Common myeloid progenitor, CD34-positive (primary cell): ENCODE results near the gene BTBD9.

Experiments used
- CTCF ChIA-PET: fragments of 350-600 bp; sonication (Branson Sonifier 250); formaldehyde crosslinking; loops from one replicate; lab custom pipeline; 2021; ENCODE audit warnings: antibody characterized with exemption; lab: Charles Lee
- POLR2A ChIA-PET: fragments of 350-600 bp; sonication (Branson Sonifier 250); formaldehyde crosslinking; loops from one replicate; lab custom pipeline; 2021; ENCODE audit warnings: antibody characterized with exemption; lab: Charles Lee
- DNase-seq, 3 donors: peaks; one replicate each; pipeline versions ENCODE4 v3.0.0 to v3.0.0-alpha.2; 2013
- H3K27ac ChIP-seq, 2 experiments: 1 replicate in 1 of 2; 2 replicates in 1 of 2; pipeline ENCODE4 v1.7.0; 2013; ENCODE audit warnings: inconsistent platforms in 2 of 2, low read length in 2 of 2, mild to moderate bottlenecking in 2 of 2, low read depth in 1 of 2, moderate library complexity in 1 of 2; ENCODE audit not compliant: severe bottlenecking in 2 of 2, insufficient read depth in 1 of 2, poor library complexity in 1 of 2
- H3K27me3 ChIP-seq, 5 experiments: replicated peaks in 2 of 5; 1 replicate in 3 of 5; 2 replicates in 2 of 5; pipeline versions ENCODE4 v1.6.1 to v1.7.0; 2013; ENCODE audit warnings: low read length in 4 of 5, mild to moderate bottlenecking in 2 of 5, moderate library complexity in 2 of 5, inconsistent platforms in 1 of 5; ENCODE audit not compliant: insufficient read depth in 5 of 5, control insufficient read depth in 4 of 5
- H3K36me3 ChIP-seq, 4 experiments: 1 replicate in 2 of 4; 2 replicates in 2 of 4; pipeline versions ENCODE4 v1.6.1 to v1.7.0; 2013; ENCODE audit warnings: low read length in 3 of 4, control low read depth in 1 of 4, mild to moderate bottlenecking in 1 of 4; ENCODE audit not compliant: control insufficient read depth in 4 of 4, insufficient read depth in 4 of 4
- H3K4me1 ChIP-seq, 4 experiments: 1 replicate in 3 of 4; 2 replicates in 1 of 4; pipeline versions ENCODE4 v1.6.1 to v1.7.1; 2013; ENCODE audit warnings: low read length in 3 of 4, mild to moderate bottlenecking in 3 of 4, control low read depth in 1 of 4, inconsistent platforms in 1 of 4, moderate library complexity in 1 of 4; ENCODE audit not compliant: control insufficient read depth in 4 of 4, insufficient read depth in 4 of 4; ENCODE audit errors: control extremely low read depth in 1 of 4
- H3K4me3 ChIP-seq, 7 experiments: 1 replicate in 4 of 7; 2 replicates in 3 of 7; pipeline versions ENCODE4 v1.5.1 to v1.7.0; 2013; ENCODE audit warnings: mild to moderate bottlenecking in 7 of 7, low read length in 6 of 7, moderate library complexity in 6 of 7, inconsistent platforms in 2 of 7, low read depth in 2 of 7, control low read depth in 1 of 7; ENCODE audit not compliant: insufficient read depth in 4 of 7, control insufficient read depth in 1 of 7; ENCODE audit errors: extremely low read depth in 1 of 7
- H3K9me3 ChIP-seq, 5 experiments: 1 replicate in 4 of 5; 2 replicates in 1 of 5; pipeline versions ENCODE4 v1.6.1 to v1.7.1; 2013; ENCODE audit warnings: low read length in 4 of 5, mild to moderate bottlenecking in 2 of 5, inconsistent platforms in 1 of 5, low read depth in 1 of 5, moderate library complexity in 1 of 5; ENCODE audit not compliant: control insufficient read depth in 4 of 5, insufficient read depth in 2 of 5; ENCODE audit errors: control extremely low read depth in 1 of 5
- WGBS: methylation state at CpG from one replicate; pipeline ENCODE4 v1.1.5; 2013; ENCODE audit not compliant: insufficient coverage; 5-methylcytosine and 5-hydroxymethylcytosine counted together

The BTBD9 gene

DNA sequence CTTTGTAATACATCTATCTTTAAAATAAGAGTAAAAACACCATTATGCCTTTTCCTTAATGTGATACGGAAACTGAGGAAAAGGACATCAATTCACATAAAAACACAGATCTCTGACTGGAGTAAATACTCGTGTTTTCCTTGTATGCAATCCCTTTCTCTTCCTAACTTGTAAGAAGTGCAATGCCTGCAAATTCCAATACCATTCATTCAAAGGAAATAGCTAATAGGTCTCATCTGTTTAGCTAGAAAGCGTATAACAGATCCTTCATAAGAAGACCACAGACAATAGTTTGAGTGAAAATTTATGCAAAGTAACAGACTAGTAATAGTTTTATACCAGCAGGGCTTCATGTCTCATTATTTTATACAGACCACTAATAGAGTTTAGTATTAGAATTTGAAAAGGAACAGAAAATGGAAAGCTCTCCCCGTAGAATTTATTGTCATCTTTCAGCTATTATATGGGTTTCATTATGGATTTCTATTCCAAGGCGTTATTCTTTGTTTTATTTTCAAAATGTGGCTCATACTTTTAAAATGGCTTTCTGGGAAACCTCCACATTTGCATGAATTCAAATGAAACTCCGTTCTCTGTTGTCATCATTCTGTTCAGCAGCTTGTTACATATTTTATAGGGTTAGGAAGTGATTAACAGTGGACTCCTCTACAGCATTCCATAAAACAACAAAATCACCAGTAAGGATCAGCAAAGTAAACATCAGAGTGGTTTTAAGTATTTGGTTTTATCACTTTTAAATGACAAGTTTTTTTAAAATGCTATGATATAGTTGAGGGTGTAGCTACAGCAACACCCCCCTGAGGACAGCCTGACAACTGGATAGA is 186.7 kb downstream of the BTBD9 start:
- H3K36me3 ChIP-seq = no peaks in the 10 kb centered on the region
- CTCF ChIA-PET = interaction anchor here (1.2 kb wide), 2 partner anchors 24 to 28 kb away, joined by 3 read pairs; no protein-coding TSS in a partner anchor
- no peaks in the 10 kb centered on the region for H3K4me1 ChIP-seq
- no peak overlapping the region for H3K27ac ChIP-seq
- H3K9me3 ChIP-seq = peaks cover 0 to 5% (median 0%) of the 10 kb centered on the region in 5 experiments
- WGBS = 100% methylated on average over 2 of the region's 6 CpGs
- H3K27me3 ChIP-seq = no peaks in the 10 kb centered on the region
- POLR2A ChIA-PET = no interaction called here
- H3K4me3 ChIP-seq = no peak overlapping the region
- no peak for DNase-seq

DNA sequence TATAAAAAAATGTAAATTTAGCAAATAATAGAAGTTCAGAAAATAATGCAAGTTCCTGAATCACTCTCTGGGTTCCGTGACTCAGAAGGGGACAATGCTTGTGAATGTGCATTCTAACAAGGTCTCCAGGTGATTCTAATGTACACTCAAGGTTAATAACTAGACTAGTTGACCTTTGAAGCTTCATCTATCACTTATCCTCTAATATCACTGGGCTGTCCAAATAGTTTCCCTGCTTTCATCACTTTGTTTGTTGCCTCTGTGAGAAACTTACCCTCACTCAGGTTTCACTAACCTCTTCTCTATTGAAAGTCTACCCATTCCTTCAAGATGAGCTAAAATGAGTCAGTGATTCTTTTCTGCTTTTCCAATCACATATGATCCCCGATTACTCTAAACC is 189.0 kb downstream of the BTBD9 start:
- H3K36me3 ChIP-seq = no peaks in the 10 kb centered on the region
- H3K27ac ChIP-seq = no peak overlapping the region
- H3K9me3 ChIP-seq = peaks cover 0 to 5% (median 0%) of the 10 kb centered on the region in 5 experiments
- H3K4me1 ChIP-seq = no peaks in the 10 kb centered on the region
- DNase-seq = no peak
- ChIA-PET POLR2A (interaction anchor here (0.7 kb wide), 1 partner anchor 311 kb away, joined by 3 read pairs; no protein-coding TSS in a partner anchor), CTCF (no interaction called here)
- H3K27me3 ChIP-seq = no peaks in the 10 kb centered on the region
- no peak overlapping the region for H3K4me3 ChIP-seq
- WGBS = 100% methylated on average over 1 of the region's 2 CpGs

DNA sequence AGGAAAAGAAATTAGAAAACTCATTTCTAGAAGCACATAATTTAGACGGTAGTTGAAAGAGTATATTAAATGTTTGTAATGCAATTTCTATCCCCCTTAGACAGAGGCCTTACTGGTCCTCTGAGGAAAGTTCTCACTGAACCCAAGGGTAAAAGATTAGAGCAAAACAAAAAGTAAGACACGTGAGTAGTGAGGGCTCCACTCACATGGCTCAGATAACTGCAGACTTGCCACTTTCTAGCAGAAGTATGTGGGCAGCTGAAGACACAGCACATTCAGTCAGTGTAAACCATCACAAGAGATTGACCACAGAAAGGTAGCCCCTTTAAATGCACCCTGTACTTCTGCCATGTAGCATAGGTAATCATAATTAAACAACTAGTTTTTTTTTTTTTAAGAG is 193.8 kb downstream of the BTBD9 start:
- ChIA-PET POLR2A (no interaction called here), CTCF (interaction anchor here (0.7 to 1.0 kb wide), 2 partner anchors 13 to 72 kb away, joined by 3 read pairs; no protein-coding TSS in a partner anchor)
- 100% methylated on average over 2 of the region's 2 CpGs for WGBS
- H3K27me3 ChIP-seq = no peaks in the 10 kb centered on the region
- H3K27ac ChIP-seq = no peak overlapping the region
- H3K4me3 ChIP-seq = no peak overlapping the region
- DNase-seq = no peak
- peaks cover 10 to 18% (median 14%) of the 10 kb centered on the region in 4 experiments for H3K4me1 ChIP-seq
- H3K36me3 ChIP-seq = no peaks in the 10 kb centered on the region
- peaks cover 0 to 5% (median 0%) of the 10 kb centered on the region in 5 experiments for H3K9me3 ChIP-seq

DNA sequence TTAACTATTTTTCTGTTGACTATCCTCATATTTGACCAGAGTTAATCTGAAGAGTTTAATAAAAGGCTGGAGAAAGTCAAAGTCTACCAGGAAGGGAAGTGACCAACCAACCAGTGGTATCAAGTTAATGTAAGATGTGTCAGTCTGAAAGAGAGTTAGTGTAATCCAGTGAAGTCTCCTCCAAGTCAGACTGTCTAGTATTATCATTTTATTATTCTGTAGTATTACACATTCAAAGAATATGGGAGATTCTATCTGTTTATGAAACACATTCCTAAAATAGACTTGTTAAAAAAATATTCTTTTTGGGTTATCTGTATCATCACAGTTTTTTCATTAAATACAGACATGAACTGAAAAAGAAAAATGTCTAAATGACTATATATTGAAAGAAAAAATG is 194.4 kb downstream of the BTBD9 start:
- no peaks in the 10 kb centered on the region for H3K36me3 ChIP-seq
- H3K4me3 ChIP-seq = no peak overlapping the region
- H3K27me3 ChIP-seq = no peaks in the 10 kb centered on the region
- H3K27ac ChIP-seq = no peak overlapping the region
- peaks cover 10 to 18% (median 14%) of the 10 kb centered on the region in 4 experiments for H3K4me1 ChIP-seq
- DNase-seq = no peak
- ChIA-PET POLR2A (no interaction called here), CTCF (no interaction called here)
- H3K9me3 ChIP-seq = peaks cover 0 to 5% (median 0%) of the 10 kb centered on the region in 5 experiments

DNA sequence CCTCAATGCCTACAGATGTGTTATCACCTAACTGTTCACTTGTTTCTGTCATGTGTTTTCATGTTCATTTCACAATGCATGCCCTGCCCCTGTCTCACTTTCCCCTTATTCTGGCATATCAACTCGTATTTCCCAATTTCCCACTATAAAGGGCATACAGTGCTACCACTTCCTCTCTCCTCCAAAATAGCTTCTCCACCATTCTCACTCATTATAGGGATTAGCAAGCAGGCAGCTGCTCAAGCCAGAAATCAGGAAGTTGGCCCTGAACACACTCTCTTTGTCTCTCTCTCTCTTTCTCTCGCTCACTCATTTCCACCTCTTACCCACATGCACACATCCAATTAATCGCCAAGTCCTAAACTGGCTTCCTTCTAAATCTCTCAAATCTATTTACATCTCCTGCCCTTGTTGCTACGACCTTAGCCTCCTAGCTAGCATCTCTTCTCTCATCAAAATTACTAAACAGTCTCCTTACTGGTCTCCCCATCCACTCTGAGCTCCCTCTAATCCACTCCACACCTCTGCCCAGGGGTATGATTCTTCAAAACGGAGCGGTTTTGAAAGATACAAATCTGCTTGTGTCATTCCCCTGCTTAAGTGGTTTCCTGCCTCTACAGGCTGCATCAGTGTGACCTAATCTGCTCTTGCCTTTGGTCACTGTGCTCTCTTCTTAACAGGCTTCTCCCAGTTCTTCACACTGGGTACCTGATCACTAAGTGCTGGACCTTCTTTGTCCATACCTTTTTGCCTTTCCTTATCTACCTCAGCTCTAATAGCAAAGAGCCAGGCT is 196.2 kb downstream of the BTBD9 start:
- Histone ChIP-seq H3K27ac (peak overlapping the region in 1 of 2 experiments; percentile 55), H3K4me1 (peaks cover 10 to 18% (median 14%) of the 10 kb centered on the region in 4 experiments), H3K27me3 (no peaks in the 10 kb centered on the region), H3K9me3 (no peaks in the 10 kb centered on the region), H3K36me3 (no peaks in the 10 kb centered on the region), H3K4me3 (peak overlapping the region in 5 of 7 experiments; percentile 0 to 54 (median 22))
- ChIA-PET POLR2A (interaction anchor here (0.5 to 0.8 kb wide), 3 partner anchors 17 to 45 kb away, joined by 3 to 5 read pairs (median 3); no protein-coding TSS in a partner anchor), CTCF (interaction anchor here (0.8 kb wide), 1 partner anchor 11 kb away, joined by 3 read pairs; no protein-coding TSS in a partner anchor)
- whole genome bisulfite sequencing = 1% methylated on average over 6 of the region's 6 CpGs
- peak; percentile 85 to 95 (median 93) for DNase-seq

DNA sequence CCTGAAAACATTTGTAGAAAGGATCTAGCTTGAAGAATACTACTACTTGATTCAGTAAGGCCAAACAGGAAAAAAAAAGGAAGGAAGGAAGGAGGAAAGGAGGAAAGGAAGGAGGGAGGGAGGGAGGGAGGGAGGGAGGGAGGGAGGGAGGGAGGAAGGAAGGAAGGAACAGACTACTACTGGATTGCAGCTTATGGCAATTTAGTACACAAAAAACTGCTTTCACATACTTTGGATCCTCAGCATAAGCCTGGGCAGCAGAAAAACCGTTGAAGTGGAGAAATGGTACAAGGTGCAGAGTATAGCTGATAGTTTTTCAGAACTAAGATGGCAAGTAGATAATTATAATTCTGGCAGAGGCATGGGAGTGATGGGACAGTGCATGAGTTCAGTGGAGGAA is 201.6 kb downstream of the BTBD9 start:
- Histone ChIP-seq H3K27ac (no peak overlapping the region), H3K4me1 (peaks cover 0 to 5% (median 3%) of the 10 kb centered on the region in 4 experiments), H3K4me3 (no peak overlapping the region), H3K36me3 (no peaks in the 10 kb centered on the region), H3K9me3 (peaks cover 0 to under 1% (median 0%) of the 10 kb centered on the region in 5 experiments), H3K27me3 (no peaks in the 10 kb centered on the region)
- WGBS = 100% methylated on average over 1 of the region's 1 CpG
- CTCF ChIA-PET = no interaction called here
- POLR2A ChIA-PET = no interaction called here
- no peak for DNase-seq
